Measurements from ENCODE around the gene PDGFRB. TPM values are rescaled to one million over a fixed set of nuclear protein-coding genes. Genes with fewer than 3 reads are reported as not detected.

PDGFRB gene
- total and polyA plus RNA-seq, 10 of the 15 experiments (the other 5 are each of a cell fraction or from before 2014, with no cell fraction given), result 0.02 to 3.0 (median 1.0) TPM

DNA sequence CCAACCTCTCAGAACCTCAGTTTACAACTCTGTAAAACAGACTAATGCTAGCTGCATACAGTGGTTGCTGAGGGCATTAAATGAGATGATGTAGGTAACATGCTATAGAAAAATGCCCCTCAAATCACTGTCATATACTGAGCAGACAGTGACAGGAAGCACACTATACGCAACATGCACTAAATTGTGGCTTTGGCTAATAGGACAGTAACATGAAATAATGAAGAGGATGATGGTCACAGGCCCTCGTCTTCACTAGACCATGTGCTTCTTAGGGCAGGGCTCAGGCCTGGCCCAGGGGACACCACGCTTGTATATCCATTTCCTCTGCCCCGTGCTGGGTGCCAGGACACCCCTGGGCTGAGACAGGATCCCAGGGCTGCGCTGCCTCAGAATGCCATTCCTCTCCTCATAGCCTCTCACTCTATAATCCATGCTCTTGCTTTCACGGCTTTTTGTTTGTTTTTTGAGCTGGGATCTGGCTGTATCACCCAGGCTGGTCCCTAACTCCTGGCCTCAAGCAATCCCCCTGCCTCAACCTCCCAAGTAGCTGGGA, 88.2 kb downstream of the PDGFRB start (continued):
- TF ChIP-seq, protein P1, sequence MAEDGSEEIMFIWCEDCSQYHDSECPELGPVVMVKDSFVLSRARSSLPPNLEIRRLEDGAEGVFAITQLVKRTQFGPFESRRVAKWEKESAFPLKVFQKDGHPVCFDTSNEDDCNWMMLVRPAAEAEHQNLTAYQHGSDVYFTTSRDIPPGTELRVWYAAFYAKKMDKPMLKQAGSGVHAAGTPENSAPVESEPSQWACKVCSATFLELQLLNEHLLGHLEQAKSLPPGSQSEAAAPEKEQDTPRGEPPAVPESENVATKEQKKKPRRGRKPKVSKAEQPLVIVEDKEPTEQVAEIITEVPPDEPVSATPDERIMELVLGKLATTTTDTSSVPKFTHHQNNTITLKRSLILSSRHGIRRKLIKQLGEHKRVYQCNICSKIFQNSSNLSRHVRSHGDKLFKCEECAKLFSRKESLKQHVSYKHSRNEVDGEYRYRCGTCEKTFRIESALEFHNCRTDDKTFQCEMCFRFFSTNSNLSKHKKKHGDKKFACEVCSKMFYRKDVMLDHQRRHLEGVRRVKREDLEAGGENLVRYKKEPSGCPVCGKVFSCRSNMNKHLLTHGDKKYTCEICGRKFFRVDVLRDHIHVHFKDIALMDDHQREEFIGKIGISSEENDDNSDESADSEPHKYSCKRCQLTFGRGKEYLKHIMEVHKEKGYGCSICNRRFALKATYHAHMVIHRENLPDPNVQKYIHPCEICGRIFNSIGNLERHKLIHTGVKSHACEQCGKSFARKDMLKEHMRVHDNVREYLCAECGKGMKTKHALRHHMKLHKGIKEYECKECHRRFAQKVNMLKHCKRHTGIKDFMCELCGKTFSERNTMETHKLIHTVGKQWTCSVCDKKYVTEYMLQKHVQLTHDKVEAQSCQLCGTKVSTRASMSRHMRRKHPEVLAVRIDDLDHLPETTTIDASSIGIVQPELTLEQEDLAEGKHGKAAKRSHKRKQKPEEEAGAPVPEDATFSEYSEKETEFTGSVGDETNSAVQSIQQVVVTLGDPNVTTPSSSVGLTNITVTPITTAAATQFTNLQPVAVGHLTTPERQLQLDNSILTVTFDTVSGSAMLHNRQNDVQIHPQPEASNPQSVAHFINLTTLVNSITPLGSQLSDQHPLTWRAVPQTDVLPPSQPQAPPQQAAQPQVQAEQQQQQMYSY (CRISPR knock-in tag; IDR thresholded peaks at IDR 0.05), result no peak
- TF ChIP-seq SMAD5 (IDR thresholded peaks at IDR 0.05; ENCODE audit: low read depth) (no peak), POLR2A (IDR thresholded peaks at IDR 0.05; ENCODE audit: low read depth, low read length) (no peak), NFIC (IDR thresholded peaks at IDR 0.05; ENCODE audit: low read depth, low read length) (no peak), ZSCAN29 (IDR thresholded peaks at IDR 0.05) (no peak), NFYA (IDR thresholded peaks at IDR 0.05; ENCODE audit: borderline replicate concordance, low read depth, low read length) (no peak), TCF3 (IDR thresholded peaks at IDR 0.05; ENCODE audit: borderline replicate concordance, insufficient read depth, low read depth, low read length) (no peak), SIX5 (IDR thresholded peaks at IDR 0.05; ENCODE audit: low read depth, low read length, severe bottlenecking) (no peak), HDAC2 (IDR thresholded peaks at IDR 0.05) (no peak), ZNF217 (IDR thresholded peaks at IDR 0.05) (no peak)
- TF ChIP-seq, protein P2, sequence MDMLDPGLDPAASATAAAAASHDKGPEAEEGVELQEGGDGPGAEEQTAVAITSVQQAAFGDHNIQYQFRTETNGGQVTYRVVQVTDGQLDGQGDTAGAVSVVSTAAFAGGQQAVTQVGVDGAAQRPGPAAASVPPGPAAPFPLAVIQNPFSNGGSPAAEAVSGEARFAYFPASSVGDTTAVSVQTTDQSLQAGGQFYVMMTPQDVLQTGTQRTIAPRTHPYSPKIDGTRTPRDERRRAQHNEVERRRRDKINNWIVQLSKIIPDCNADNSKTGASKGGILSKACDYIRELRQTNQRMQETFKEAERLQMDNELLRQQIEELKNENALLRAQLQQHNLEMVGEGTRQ (IDR thresholded peaks at IDR 0.05; ENCODE audit: borderline replicate concordance, low read depth, low read length), result no peak
